ENCODE results near the gene GPHN. TPM values are rescaled to one million over a fixed set of nuclear protein-coding genes. Genes with fewer than 3 reads are reported as not detected.

GPHN gene
- total RNA-seq, 1 donor from 2014 or later = 33.9 TPM

Other genes starting within 250 kb of the GPHN start
- gene CCDC196, start 21.8 kb upstream of the GPHN start, total RNA-seq = not detected in 2 replicates

Measured in activated T-helper 2 cell treated with anti-CD3 and anti-CD28 coated beads, Interferon-gamma antibody, Interleukin-2, Interleukin-4, amounts not matched to agents 10 μg/mL and 5 μg/mL and 100 μg/mL, durations not matched to agents 14 hours and 24 hours and 36 hours (primary cell).